ENCODE measurements around the gene MPND.

Gene MPND

GRCh38 chr19:4322942-4323665 is 20.3 kb upstream of the MPND start:
- H3K9me3 ChIP-seq (ENCODE audit: low read length) = no peaks in the 10 kb centered on the region; the same call in 1 of the 2 replicates
- H3K9ac ChIP-seq (ENCODE audit: low read length) = no peak overlapping the region
- no peaks in the 10 kb centered on the region for H3K4me1 ChIP-seq (ENCODE audit: insufficient read depth, low read length, severe bottlenecking)
- TF ChIP-seq EZH2 (IDR thresholded peaks at IDR 0.05; ENCODE audit: borderline replicate concordance, low read length) (no peak), CTCF (IDR thresholded peaks at IDR 0.05; ENCODE audit: low read length) (no peak)
- H3K36me3 ChIP-seq (ENCODE audit: insufficient read depth, low read length) = no peaks in the 10 kb centered on the region
- no peaks in the 10 kb centered on the region for H4K20me1 ChIP-seq (ENCODE audit: insufficient read depth, low read length)
- no peak overlapping the region for H3K4me3 ChIP-seq (ENCODE audit: low read depth, low read length, poor library complexity, severe bottlenecking)
- no peaks in the 10 kb centered on the region for H3F3A ChIP-seq (ENCODE audit: insufficient read depth, low read length)
- H3K4me2 ChIP-seq (ENCODE audit: low read length) = no peak overlapping the region
- H3K27ac ChIP-seq (ENCODE audit: low read depth, low read length, poor library complexity, severe bottlenecking) = no peak overlapping the region
- no peak overlapping the region for H2AFZ ChIP-seq (ENCODE audit: low read length)
- H3K79me2 ChIP-seq (ENCODE audit: insufficient read depth, low read length) = no peaks in the 10 kb centered on the region
- H3K9me2 ChIP-seq (ENCODE audit: low read depth, low read length) = no peaks in the 10 kb centered on the region
- no peaks in the 10 kb centered on the region for H3K27me3 ChIP-seq (ENCODE audit: insufficient read depth, low read length)

DNA sequence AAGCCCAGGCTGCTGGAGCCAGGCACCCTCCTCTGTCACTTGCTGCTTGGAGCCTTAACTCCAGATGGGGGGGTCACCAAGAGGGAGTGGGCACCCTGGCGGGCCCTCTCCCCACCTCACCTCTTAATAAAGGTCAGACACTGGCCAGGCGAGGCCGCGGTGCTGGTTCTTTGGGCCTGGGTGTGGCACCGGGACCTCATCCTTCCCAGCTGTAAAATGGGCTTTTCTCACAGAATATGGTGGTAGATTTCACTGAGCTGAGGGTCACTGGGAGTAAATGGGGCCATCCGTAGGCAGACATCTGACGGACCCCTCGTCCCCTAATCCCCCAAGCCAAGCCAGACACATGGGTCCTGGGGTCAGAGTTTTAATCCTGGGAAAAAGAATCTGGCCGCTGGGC is 19.7 kb upstream of the MPND start:
- Histone ChIP-seq H3K9me3 (ENCODE audit: low read length) (no peaks in the 10 kb centered on the region; the same call in 1 of the 2 replicates), H3K4me2 (ENCODE audit: low read length) (no peak overlapping the region), H3K79me2 (ENCODE audit: insufficient read depth, low read length) (no peaks in the 10 kb centered on the region), H3F3A (ENCODE audit: insufficient read depth, low read length) (no peaks in the 10 kb centered on the region), H3K4me1 (ENCODE audit: insufficient read depth, low read length, severe bottlenecking) (no peaks in the 10 kb centered on the region), H2AFZ (ENCODE audit: low read length) (no peak overlapping the region), H3K27ac (ENCODE audit: low read depth, low read length, poor library complexity, severe bottlenecking) (no peak overlapping the region), H4K20me1 (ENCODE audit: insufficient read depth, low read length) (no peaks in the 10 kb centered on the region), H3K9ac (ENCODE audit: low read length) (no peak overlapping the region), H3K27me3 (ENCODE audit: insufficient read depth, low read length) (no peaks in the 10 kb centered on the region), H3K4me3 (ENCODE audit: low read depth, low read length, poor library complexity, severe bottlenecking) (no peak overlapping the region), H3K9me2 (ENCODE audit: low read depth, low read length) (no peaks in the 10 kb centered on the region), H3K36me3 (ENCODE audit: insufficient read depth, low read length) (no peaks in the 10 kb centered on the region)
- TF ChIP-seq CTCF (IDR thresholded peaks at IDR 0.05; ENCODE audit: low read length) = no peak
- no peak for TF ChIP-seq EZH2 (IDR thresholded peaks at IDR 0.05; ENCODE audit: borderline replicate concordance, low read length)

DNA sequence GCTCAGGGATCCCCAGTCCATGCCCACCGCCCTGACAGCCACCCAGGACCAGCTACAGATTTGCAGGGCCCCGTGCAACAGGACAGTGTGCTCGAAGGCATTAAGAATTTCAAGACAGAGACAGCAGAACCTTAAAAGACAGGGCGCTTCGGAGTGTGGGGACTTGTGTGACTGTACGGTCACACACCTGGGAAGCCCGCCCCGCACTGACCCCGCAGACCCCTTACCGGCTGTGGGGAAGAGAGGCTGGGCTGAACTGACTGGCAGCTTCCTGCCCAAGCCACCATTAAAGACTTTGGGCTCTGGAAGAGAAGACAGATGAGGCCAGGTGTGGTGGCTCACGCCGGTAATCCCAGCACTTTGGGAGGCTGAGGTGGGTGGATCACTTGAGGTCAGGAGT is 19.1 kb upstream of the MPND start:
- H3K9me3 ChIP-seq (ENCODE audit: low read length) = no peaks in the 10 kb centered on the region; the same call in 1 of the 2 replicates
- no peak overlapping the region for H2AFZ ChIP-seq (ENCODE audit: low read length)
- H3K27me3 ChIP-seq (ENCODE audit: insufficient read depth, low read length) = no peaks in the 10 kb centered on the region
- H3K9ac ChIP-seq (ENCODE audit: low read length) = no peak overlapping the region
- no peak overlapping the region for H3K4me2 ChIP-seq (ENCODE audit: low read length)
- no peaks in the 10 kb centered on the region for H3F3A ChIP-seq (ENCODE audit: insufficient read depth, low read length)
- H3K4me1 ChIP-seq (ENCODE audit: insufficient read depth, low read length, severe bottlenecking) = no peaks in the 10 kb centered on the region
- H3K79me2 ChIP-seq (ENCODE audit: insufficient read depth, low read length) = no peaks in the 10 kb centered on the region
- no peaks in the 10 kb centered on the region for H4K20me1 ChIP-seq (ENCODE audit: insufficient read depth, low read length)
- H3K36me3 ChIP-seq (ENCODE audit: insufficient read depth, low read length) = no peaks in the 10 kb centered on the region
- H3K9me2 ChIP-seq (ENCODE audit: low read depth, low read length) = no peaks in the 10 kb centered on the region
- no peak for TF ChIP-seq EZH2 (IDR thresholded peaks at IDR 0.05; ENCODE audit: borderline replicate concordance, low read length)
- H3K4me3 ChIP-seq (ENCODE audit: low read depth, low read length, poor library complexity, severe bottlenecking) = no peak overlapping the region
- no peak overlapping the region for H3K27ac ChIP-seq (ENCODE audit: low read depth, low read length, poor library complexity, severe bottlenecking)

Measured in OCI-LY1 (cell line).